Endodermal cell (in vitro differentiated cells): ENCODE results near the gene AIRE. TPM values are rescaled to one million over a fixed set of nuclear protein-coding genes. Genes with fewer than 3 reads are reported as not detected.

ENCODE experiments used
- DNase-seq: peaks from one replicate; pipeline ENCODE4 v3.0.0-alpha.2; 2017
- H3K27ac ChIP-seq: 2 replicates; pipeline ENCODE4 v1.5.1; 2013; ENCODE audit warnings: mild to moderate bottlenecking, low read depth, low read length, moderate library complexity
- H3K27me3 ChIP-seq: 2 replicates; pipeline ENCODE4 v1.6.1; 2013; ENCODE audit warnings: mild to moderate bottlenecking, low read length, moderate library complexity; ENCODE audit not compliant: insufficient read depth, control insufficient read depth, poor library complexity, severe bottlenecking
- H3K36me3 ChIP-seq: 2 replicates; pipeline ENCODE4 v1.7.0; 2013; ENCODE audit warnings: mild to moderate bottlenecking, low read length, moderate library complexity; ENCODE audit not compliant: control insufficient read depth, insufficient read depth
- H3K4me1 ChIP-seq: one replicate; pipeline ENCODE4 v1.7.0; 2013; ENCODE audit warnings: low read length; ENCODE audit not compliant: control insufficient read depth, insufficient read depth
- H3K4me3 ChIP-seq: 2 replicates; pipeline ENCODE4 v1.5.1; 2013; ENCODE audit warnings: mild to moderate bottlenecking, low read length, moderate library complexity
- H3K9ac ChIP-seq: 2 replicates; pipeline ENCODE4 v1.6.1; 2013; ENCODE audit warnings: mild to moderate bottlenecking, low read length, moderate library complexity; ENCODE audit not compliant: poor library complexity, severe bottlenecking; ENCODE audit errors: extremely low read depth
- H3K9me3 ChIP-seq: 2 replicates; pipeline ENCODE4 v1.6.1; 2013; ENCODE audit warnings: mild to moderate bottlenecking, low read length, moderate library complexity; ENCODE audit not compliant: control insufficient read depth
- H3K27ac Mint-ChIP-seq: 2 replicates; pipeline ENCODE4 v1.8.0; 2020; ENCODE audit warnings: mixed read lengths
- H3K27me3 Mint-ChIP-seq: 2 replicates; pipeline ENCODE4 v1.8.0; 2021; ENCODE audit warnings: mild to moderate bottlenecking, mixed read lengths; ENCODE audit not compliant: insufficient read depth
- H3K36me3 Mint-ChIP-seq: 2 replicates; pipeline ENCODE4 v1.8.0; 2020; ENCODE audit warnings: low read depth, mixed read lengths
- H3K4me1 Mint-ChIP-seq: 2 replicates; pipeline ENCODE4 v1.8.0; 2020; ENCODE audit warnings: mixed read lengths
- H3K4me3 Mint-ChIP-seq: 2 replicates; pipeline ENCODE4 v1.8.0; 2020; ENCODE audit warnings: mild to moderate bottlenecking, moderate library complexity, mixed read lengths
- H3K9me3 Mint-ChIP-seq: 2 replicates; pipeline ENCODE4 v1.8.0; 2020; ENCODE audit warnings: mild to moderate bottlenecking, mixed read lengths
- WGBS, 2 experiments: methylation state at CpG; one replicate each; pipeline versions ENCODE4 v1.1.5 to v1.1.7; 2013; ENCODE audit warnings: missing lambda C conversion rate in 2 of 2, mixed read lengths in 1 of 2; ENCODE audit not compliant: insufficient coverage in 1 of 2, insufficient read length in 1 of 2; 5-methylcytosine and 5-hydroxymethylcytosine counted together
- total RNA-seq, 2 donors: library from RNA; stranded (reverse); fragmentation: NEBNext Ultra II Directional in 1 of 2; extraction: Animal tissue kit (Norgen Biotek cat#: 25700) in 1 of 2; gene quantifications; 2 replicates in 1 of 2; 3 replicates in 1 of 2; pipeline ENCODE4 v1.2.1, GENCODE V29; 2021
- TF ChIP-seq, protein P1 (sequence below): fragments of 200-600 bp; sonication (generic); conservative IDR thresholded peaks from 2 replicates; pipeline ENCODE4 v1.5.0; 2021; ENCODE audit warnings: antibody characterized with exemption, mild to moderate bottlenecking

The AIRE gene
- total RNA-seq, 2 donors from 2014 or later: 1.2 to 2.7 TPM

DNA sequence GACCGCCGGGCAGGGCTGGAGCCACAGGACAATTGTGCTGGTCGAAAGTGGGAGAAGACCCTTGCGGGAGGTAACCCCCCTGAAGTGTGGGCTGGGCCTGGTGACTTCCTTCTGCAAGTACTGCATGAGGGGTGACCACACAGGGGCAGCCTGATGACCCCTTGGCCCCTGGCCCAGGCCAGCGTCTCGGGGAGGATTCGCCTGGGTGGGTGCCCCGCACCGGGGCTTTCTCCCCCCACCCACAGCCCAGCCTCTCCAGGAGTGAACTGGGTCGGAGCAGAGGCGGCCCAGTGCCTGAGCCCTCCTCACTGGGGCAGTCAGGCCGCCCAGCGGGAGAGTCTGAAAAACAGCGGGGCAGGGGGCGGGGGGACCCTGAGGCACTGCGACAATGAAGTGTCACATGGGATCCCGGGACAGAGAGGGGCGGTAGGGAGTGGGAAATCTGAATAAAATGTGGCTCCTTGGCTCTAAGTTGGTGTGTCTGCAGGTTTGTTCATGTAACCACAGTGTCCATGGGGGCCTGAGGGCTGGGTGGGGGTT lies 22.4 kb upstream of the AIRE start:
- Mint-ChIP-seq H3K4me3 (no peak overlapping the region), H3K27ac (peak overlapping the region; percentile 95), H3K9me3 (no peaks in the 10 kb centered on the region), H3K27me3 (no peaks in the 10 kb centered on the region), H3K4me1 (peaks cover 8% of the 10 kb centered on the region), H3K36me3 (no peaks in the 10 kb centered on the region)
- peak; percentile 94 for DNase-seq
- Histone ChIP-seq H3K27ac (peak overlapping the region; percentile 83), H3K36me3 (no peaks in the 10 kb centered on the region), H3K9ac (peak overlapping the region; percentile 13), H3K4me3 (no peak overlapping the region), H3K4me1 (peaks cover 8% of the 10 kb centered on the region), H3K27me3 (no peaks in the 10 kb centered on the region), H3K9me3 (no peaks in the 10 kb centered on the region)
- TF ChIP-seq, protein P1, sequence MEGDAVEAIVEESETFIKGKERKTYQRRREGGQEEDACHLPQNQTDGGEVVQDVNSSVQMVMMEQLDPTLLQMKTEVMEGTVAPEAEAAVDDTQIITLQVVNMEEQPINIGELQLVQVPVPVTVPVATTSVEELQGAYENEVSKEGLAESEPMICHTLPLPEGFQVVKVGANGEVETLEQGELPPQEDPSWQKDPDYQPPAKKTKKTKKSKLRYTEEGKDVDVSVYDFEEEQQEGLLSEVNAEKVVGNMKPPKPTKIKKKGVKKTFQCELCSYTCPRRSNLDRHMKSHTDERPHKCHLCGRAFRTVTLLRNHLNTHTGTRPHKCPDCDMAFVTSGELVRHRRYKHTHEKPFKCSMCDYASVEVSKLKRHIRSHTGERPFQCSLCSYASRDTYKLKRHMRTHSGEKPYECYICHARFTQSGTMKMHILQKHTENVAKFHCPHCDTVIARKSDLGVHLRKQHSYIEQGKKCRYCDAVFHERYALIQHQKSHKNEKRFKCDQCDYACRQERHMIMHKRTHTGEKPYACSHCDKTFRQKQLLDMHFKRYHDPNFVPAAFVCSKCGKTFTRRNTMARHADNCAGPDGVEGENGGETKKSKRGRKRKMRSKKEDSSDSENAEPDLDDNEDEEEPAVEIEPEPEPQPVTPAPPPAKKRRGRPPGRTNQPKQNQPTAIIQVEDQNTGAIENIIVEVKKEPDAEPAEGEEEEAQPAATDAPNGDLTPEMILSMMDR: no peak
- WGBS, 2 experiments: 18 to 30% methylated on average over 4 to 18 of the region's 18 CpGs

DNA sequence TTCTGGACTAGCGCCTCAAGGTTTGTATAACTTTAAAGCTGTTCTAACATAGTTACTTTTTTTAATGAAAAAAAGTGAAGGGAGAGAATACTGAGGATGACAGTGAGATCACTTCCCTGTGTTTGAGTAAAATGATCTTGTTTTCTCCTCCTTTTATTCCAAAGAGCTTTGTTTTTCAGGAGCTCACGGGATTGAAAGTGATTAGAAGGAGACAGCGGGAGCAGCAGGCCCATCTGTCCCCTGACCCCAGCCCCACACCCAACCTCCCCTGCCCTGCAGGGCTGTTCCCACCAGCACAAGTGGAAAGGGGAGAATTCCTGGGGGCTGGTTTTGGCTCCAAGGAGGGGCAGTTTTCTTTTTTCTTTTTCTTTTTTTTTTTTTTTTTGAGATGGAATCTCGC lies 21.9 kb upstream of the AIRE start:
- Mint-ChIP-seq H3K27ac (peak overlapping the region; percentile 95), H3K4me1 (peaks cover 8% of the 10 kb centered on the region), H3K36me3 (no peaks in the 10 kb centered on the region), H3K27me3 (no peaks in the 10 kb centered on the region), H3K9me3 (no peaks in the 10 kb centered on the region), H3K4me3 (no peak overlapping the region)
- Histone ChIP-seq H3K36me3 (no peaks in the 10 kb centered on the region), H3K27ac (peak overlapping the region; percentile 83), H3K4me1 (peaks cover 8% of the 10 kb centered on the region), H3K27me3 (no peaks in the 10 kb centered on the region), H3K4me3 (no peak overlapping the region), H3K9me3 (no peaks in the 10 kb centered on the region), H3K9ac (peak overlapping the region; percentile 13)
- 92% methylated on average over 2 of the region's 4 CpGs; no CpG with 5 or more reads in 1 of the 2 experiments for WGBS, 2 experiments
- DNase-seq: no peak
- TF ChIP-seq, protein P1: no peak

DNA sequence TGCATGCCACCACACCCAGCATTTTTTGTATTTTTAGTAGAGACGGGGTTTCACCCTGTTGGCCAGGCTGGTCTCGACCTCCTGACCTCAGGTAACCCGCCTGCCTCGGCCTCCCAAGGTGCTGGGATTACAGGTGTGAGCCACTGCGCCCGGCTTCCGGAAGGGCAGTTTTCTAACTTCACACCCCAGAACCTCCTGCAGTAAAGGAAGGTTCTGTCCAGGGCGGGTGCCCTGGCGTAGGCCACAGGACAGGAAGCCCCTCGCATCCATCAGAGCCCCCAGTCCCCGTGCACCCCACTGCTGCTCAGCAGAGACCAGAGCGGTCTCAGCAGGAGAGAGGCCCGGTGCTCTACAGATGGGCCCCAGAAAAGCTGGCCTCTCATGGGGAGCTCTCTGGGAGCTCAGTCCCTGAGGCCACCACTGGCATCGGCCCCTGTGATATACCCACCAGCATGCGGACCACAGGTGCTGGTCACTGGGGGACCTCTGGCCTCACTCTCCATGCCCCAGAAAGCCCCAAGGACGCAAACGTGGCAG lies 19.9 kb upstream of the AIRE start:
- peak; percentile 31 for DNase-seq
- Mint-ChIP-seq H3K9me3 (no peaks in the 10 kb centered on the region), H3K4me3 (no peak overlapping the region), H3K27me3 (no peaks in the 10 kb centered on the region), H3K4me1 (peaks cover 8% of the 10 kb centered on the region), H3K27ac (no peak overlapping the region), H3K36me3 (no peaks in the 10 kb centered on the region)
- H3K9ac ChIP-seq: no peak overlapping the region
- no peaks in the 10 kb centered on the region for H3K9me3 ChIP-seq
- WGBS, 2 experiments: 93 to 94% methylated on average over 12 to 17 of the region's 17 CpGs
- H3K4me1 ChIP-seq: peaks cover 8% of the 10 kb centered on the region
- no peaks in the 10 kb centered on the region for H3K36me3 ChIP-seq
- H3K27ac ChIP-seq: no peak overlapping the region
- TF ChIP-seq, protein P1: no peak
- H3K27me3 ChIP-seq: no peaks in the 10 kb centered on the region
- no peak overlapping the region for H3K4me3 ChIP-seq
